HCT116 (cell line): Measurements from ENCODE around the gene TMEM203. TPM values are rescaled to one million over a fixed set of nuclear protein-coding genes. Genes with fewer than 3 reads are reported as not detected.

Experiments
- ATAC-seq: fragments of 200-7000 bp; cut with Tn5 transposase; 2 replicates; pipeline ENCODE4 v1.9.1; 2020; ENCODE audit warnings: mild to moderate bottlenecking, moderate library complexity
- BruUV-seq: library from RNA; stranded (reverse); fragments of 400-500 nt; replicated peaks from 2 replicates; lab custom pipeline; 2021; lab: Mats Ljungman, UMichigan
- CTCF ChIA-PET: fragments of 300-600 bp; sonication (Branson Sonifier 250); formaldehyde crosslinking; loops from one replicate; lab custom pipeline; 2021; ENCODE audit warnings: antibody characterized with exemption; lab: Charles Lee
- POLR2A ChIA-PET: fragments of 300-600, 350-600 bp; sonication (Branson Sonifier 250); formaldehyde crosslinking; loops from one replicate; lab custom pipeline; 2021; ENCODE audit warnings: antibody characterized with exemption; lab: Charles Lee
- RAD21 ChIA-PET, 2 experiments: fragments of 300-600 bp; sonication (Branson Sonifier 250); formaldehyde crosslinking; loops; one replicate each; lab custom pipeline; 2023; ENCODE audit warnings: low total read pairs in 2 of 2; ENCODE audit not compliant: uncharacterized antibody in 2 of 2, unreplicated experiment in 2 of 2, low non-redundant PET in 1 of 2; lab: Charles Lee
- DNase-seq: peaks from one replicate; pipeline ENCODE4 v3.0.0-alpha.2; 2010; ENCODE audit warnings: low read depth, low spot score
- H2AFZ ChIP-seq: fragments of 200-600 bp; shearing (Covaris generic), sonication (generic); 2 replicates; pipeline ENCODE4 v1.6.1; 2017; ENCODE audit warnings: low read depth, mixed run types, mixed read lengths, antibody characterized with exemption, low read length; ENCODE audit not compliant: poor library complexity, severe bottlenecking
- H3K27ac ChIP-seq: 2 replicates; pipeline ENCODE4 v1.5.1; 2012; ENCODE audit warnings: low read depth, low read length
- H3K27me3 ChIP-seq: fragments of 200-600 bp; sonication (generic); 2 replicates; pipeline ENCODE4 v1.6.1; 2016; ENCODE audit warnings: mixed run types, low read length, mixed read lengths; ENCODE audit not compliant: insufficient read depth
- H3K36me3 ChIP-seq, 2 experiments: fragments of 200-500 bp in 1 of 2; fragments of 200-600 bp in 1 of 2; sonication (Bioruptor generic) in 1 of 2; sonication (generic) in 1 of 2; 2 replicates each; pipeline versions ENCODE4 v1.5.1 to v1.6.1; 2014 to 2016; ENCODE audit warnings: low read length in 2 of 2, inconsistent platforms in 1 of 2, mixed read lengths in 1 of 2, mixed run types in 1 of 2; ENCODE audit not compliant: insufficient read depth in 2 of 2, control insufficient read depth in 1 of 2
- H3K4me1 ChIP-seq, 2 experiments: fragments of 200-600 bp in 1 of 2; sonication (generic) in 1 of 2; 2 replicates each; pipeline versions ENCODE4 v1.5.1 to v1.6.1; 2012 to 2017; ENCODE audit warnings: low read length in 2 of 2, inconsistent platforms in 1 of 2, mild to moderate bottlenecking in 1 of 2, mixed read lengths in 1 of 2, mixed run types in 1 of 2, moderate library complexity in 1 of 2; ENCODE audit not compliant: insufficient read depth in 2 of 2, control insufficient read depth in 1 of 2
- H3K4me2 ChIP-seq: fragments of 200-600 bp; sonication (generic); 2 replicates; pipeline ENCODE4 v1.6.1; 2017; ENCODE audit warnings: mixed run types, low read length, mixed read lengths
- H3K4me3 ChIP-seq, 2 experiments: fragments of 200-600 bp in 1 of 2; sonication (generic) in 1 of 2; replicated peaks in 1 of 2; 2 replicates each; pipeline ENCODE4 v1.5.1; 2011 to 2016; ENCODE audit warnings: low read length in 2 of 2, control low read depth in 1 of 2, low read depth in 1 of 2, mild to moderate bottlenecking in 1 of 2, mixed read lengths in 1 of 2, mixed run types in 1 of 2
- H3K79me2 ChIP-seq: fragments of 200-600 bp; sonication (generic); 2 replicates; pipeline ENCODE4 v1.6.1; 2017; ENCODE audit warnings: mild to moderate bottlenecking, mixed run types, low read length, moderate library complexity, mixed read lengths; ENCODE audit not compliant: insufficient read depth
- H3K9ac ChIP-seq: fragments of 200-600 bp; sonication (generic); 2 replicates; pipeline ENCODE4 v1.6.1; 2016; ENCODE audit warnings: low read length, mixed read lengths
- H3K9me2 ChIP-seq: fragments of 200-600 bp; sonication (generic), shearing (Covaris generic); 2 replicates; pipeline ENCODE4 v1.6.1; 2017; ENCODE audit warnings: mixed run types, mild to moderate bottlenecking, moderate library complexity; ENCODE audit not compliant: insufficient read depth
- H3K9me3 ChIP-seq, 2 experiments: fragments of 200-500 bp in 1 of 2; fragments of 200-600 bp in 1 of 2; sonication (Bioruptor generic) in 1 of 2; sonication (generic) in 1 of 2; 2 replicates each; pipeline ENCODE4 v1.6.1; 2014 to 2017; ENCODE audit warnings: low read length in 2 of 2, mixed read lengths in 2 of 2, inconsistent platforms in 1 of 2, low read depth in 1 of 2, mild to moderate bottlenecking in 1 of 2, mixed run types in 1 of 2, moderate library complexity in 1 of 2; ENCODE audit not compliant: control insufficient read depth in 1 of 2, insufficient read depth in 1 of 2
- H4K20me1 ChIP-seq: fragments of 200-600 bp; sonication (generic), shearing (Covaris generic); 2 replicates; pipeline ENCODE4 v1.6.1; 2017; ENCODE audit warnings: mixed run types, mild to moderate bottlenecking, moderate library complexity; ENCODE audit not compliant: insufficient read depth
- ATF3 ChIP-seq: IDR thresholded peaks from 2 replicates; pipeline ENCODE4 v1.6.1; 2012
- CBX3 ChIP-seq: IDR thresholded peaks from 2 replicates; pipeline ENCODE4 v1.6.1; 2012; ENCODE audit warnings: low read depth
- CEBPB ChIP-seq: IDR thresholded peaks from 2 replicates; pipeline ENCODE4 v1.6.1; 2012; ENCODE audit warnings: low read depth
- ELF1 ChIP-seq: IDR thresholded peaks from 2 replicates; pipeline ENCODE4 v1.6.1; 2012; ENCODE audit warnings: low read depth, borderline replicate concordance
- EZH2 ChIP-seq: fragments of 200-600 bp; sonication (generic); IDR thresholded peaks from 2 replicates; pipeline ENCODE4 v1.6.1; 2017; ENCODE audit warnings: antibody characterized with exemption, mixed run types
- FOSL1 ChIP-seq: IDR thresholded peaks from 2 replicates; pipeline ENCODE4 v1.6.1; 2012; ENCODE audit warnings: low read depth
- JUND ChIP-seq: IDR thresholded peaks from 2 replicates; pipeline ENCODE4 v1.6.1; 2012
- POLR2A ChIP-seq: IDR thresholded peaks from 2 replicates; pipeline ENCODE4 v1.7.0; 2011; ENCODE audit warnings: borderline replicate concordance; ENCODE audit not compliant: insufficient read depth, insufficient read length; ENCODE audit errors: extremely low read depth
- POLR2AphosphoS5 ChIP-seq: IDR thresholded peaks from 2 replicates; pipeline ENCODE4 v1.6.1; 2011; ENCODE audit warnings: mild to moderate bottlenecking, low read depth, low read length, moderate library complexity
- RAD21 ChIP-seq: IDR thresholded peaks from 2 replicates; pipeline ENCODE4 v1.6.1; 2012; ENCODE audit warnings: low read depth, mild to moderate bottlenecking
- SP1 ChIP-seq: IDR thresholded peaks from 2 replicates; pipeline ENCODE4 v1.6.1; 2012; ENCODE audit warnings: low read depth
- SRF ChIP-seq: IDR thresholded peaks from 2 replicates; pipeline ENCODE4 v1.6.1; 2012; ENCODE audit warnings: low read depth
- TCF7L2 ChIP-seq: IDR thresholded peaks from 2 replicates; pipeline ENCODE4 v1.7.0; 2011; ENCODE audit warnings: borderline replicate concordance, inconsistent platforms; ENCODE audit not compliant: insufficient read depth, insufficient read length; ENCODE audit errors: extremely low read depth
- ZFX ChIP-seq: fragments of 450-650 bp; IDR thresholded peaks from 2 replicates; pipeline ENCODE4 v1.6.1; 2017
- intact Hi-C: fragments of 100-400 bp; cut with micrococcal nuclease; formaldehyde crosslinking; loops from 2 replicates; pipeline ENCODE4 v1.10.0; 2022
- total RNA-seq: library from RNA; stranded (reverse); gene quantifications from one replicate; pipeline ENCODE4 v1.2.1, GENCODE V29; 2021; ENCODE audit not compliant: unreplicated experiment
- TF ChIP-seq, protein P1 (sequence below), 3 experiments: fragments of 200-600 bp in 1 of 3; sonication (generic) in 1 of 3; IDR thresholded peaks in 2 of 3; conservative IDR thresholded peaks in 1 of 3; 2 replicates each; pipeline ENCODE4 v1.5.1; 2012 to 2017; ENCODE audit warnings: low read depth in 2 of 3, low read length in 2 of 3, antibody characterized with exemption in 1 of 3, borderline replicate concordance in 1 of 3, control low read depth in 1 of 3, mild to moderate bottlenecking in 1 of 3, mixed read lengths in 1 of 3, mixed run types in 1 of 3, moderate library complexity in 1 of 3; ENCODE audit not compliant: insufficient read depth in 1 of 3
- TF ChIP-seq, protein P2 (sequence below): IDR thresholded peaks from 2 replicates; pipeline ENCODE4 v1.6.1; 2012
- TF ChIP-seq, protein P3 (sequence below): IDR thresholded peaks from 2 replicates; pipeline ENCODE4 v1.6.1; 2011; ENCODE audit warnings: mild to moderate bottlenecking, low read length, moderate library complexity; ENCODE audit not compliant: insufficient replicate concordance; ENCODE audit errors: extremely low read depth

The TMEM203 gene
- total RNA-seq, 1 experiment from 2014 or later = 45.0 TPM

DNA sequence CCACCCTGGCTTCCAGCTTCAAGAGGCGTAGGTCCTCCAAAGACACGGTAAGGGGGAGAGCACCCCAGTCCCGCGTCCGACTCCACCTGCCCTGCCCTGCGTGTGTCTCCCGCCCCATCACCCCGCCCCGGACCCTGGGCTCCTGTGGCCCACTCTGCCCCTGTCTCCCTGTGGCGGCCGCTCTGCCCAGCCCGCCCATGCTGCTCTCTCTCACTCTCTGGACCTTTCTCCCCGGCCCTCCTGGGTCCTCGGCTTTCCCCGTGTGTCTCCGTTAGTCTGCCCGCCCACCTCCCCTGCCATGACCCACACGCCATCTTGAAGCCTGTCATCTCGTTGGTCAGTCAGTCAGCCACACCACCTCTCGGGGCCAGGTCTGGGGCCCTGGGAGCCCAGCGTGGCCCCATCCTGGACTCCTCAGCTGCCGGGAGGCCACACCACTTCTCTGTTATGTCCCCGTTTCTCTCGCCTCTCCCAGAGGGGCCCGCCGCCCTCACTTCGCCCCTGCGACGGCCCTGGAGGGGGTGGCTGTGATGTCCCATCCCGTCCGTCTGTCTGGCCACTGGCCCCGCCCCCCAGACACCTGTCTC, 40.1 kb downstream of the TMEM203 start (continued):
- TF ChIP-seq, protein P1, sequence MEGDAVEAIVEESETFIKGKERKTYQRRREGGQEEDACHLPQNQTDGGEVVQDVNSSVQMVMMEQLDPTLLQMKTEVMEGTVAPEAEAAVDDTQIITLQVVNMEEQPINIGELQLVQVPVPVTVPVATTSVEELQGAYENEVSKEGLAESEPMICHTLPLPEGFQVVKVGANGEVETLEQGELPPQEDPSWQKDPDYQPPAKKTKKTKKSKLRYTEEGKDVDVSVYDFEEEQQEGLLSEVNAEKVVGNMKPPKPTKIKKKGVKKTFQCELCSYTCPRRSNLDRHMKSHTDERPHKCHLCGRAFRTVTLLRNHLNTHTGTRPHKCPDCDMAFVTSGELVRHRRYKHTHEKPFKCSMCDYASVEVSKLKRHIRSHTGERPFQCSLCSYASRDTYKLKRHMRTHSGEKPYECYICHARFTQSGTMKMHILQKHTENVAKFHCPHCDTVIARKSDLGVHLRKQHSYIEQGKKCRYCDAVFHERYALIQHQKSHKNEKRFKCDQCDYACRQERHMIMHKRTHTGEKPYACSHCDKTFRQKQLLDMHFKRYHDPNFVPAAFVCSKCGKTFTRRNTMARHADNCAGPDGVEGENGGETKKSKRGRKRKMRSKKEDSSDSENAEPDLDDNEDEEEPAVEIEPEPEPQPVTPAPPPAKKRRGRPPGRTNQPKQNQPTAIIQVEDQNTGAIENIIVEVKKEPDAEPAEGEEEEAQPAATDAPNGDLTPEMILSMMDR (IDR thresholded peaks at IDR 0.05 in 2 of 3, conservative IDR thresholded peaks at IDR 0.05 in 1 of 3; ENCODE audit: borderline replicate concordance in 1 of 3, insufficient read depth in 1 of 3, low read depth in 2 of 3, low read length in 2 of 3) = no peak
- TF ChIP-seq SRF = no peak

- Histone ChIP-seq H4K20me1 (no peaks in the 10 kb centered on the region), H3K27ac (no peak overlapping the region; the same call in 1 of the 2 replicates), H3K9me3 (no peaks in the 10 kb centered on the region), H3K4me1 (peaks cover 11 to 62% of the 10 kb centered on the region in 2 experiments), H3K9me2 (no peaks in the 10 kb centered on the region), H3K79me2 (no peaks in the 10 kb centered on the region), H2AFZ (no peak overlapping the region), H3K4me3 (no peak overlapping the region), H3K9ac (no peak overlapping the region), H3K36me3 (no peaks in the 10 kb centered on the region), H3K4me2 (no peak overlapping the region), H3K27me3 (no peaks in the 10 kb centered on the region)
- POLR2A ChIA-PET = no interaction called here
- no TSS peak for BruUV-seq
- RAD21 ChIA-PET = no interaction called here
- CTCF ChIA-PET = no interaction called here
- intact Hi-C loops = no loop called here
- no peak for DNase-seq
- no peak for ATAC-seq
- TF ChIP-seq ATF3 (no peak), SP1 (no peak), CEBPB (no peak), POLR2A (no peak), ZFX (no peak), ELF1 (no peak), SRF (no peak), TCF7L2 (no peak), CBX3 (no peak), FOSL1 (no peak), EZH2 (no peak), RAD21 (no peak), JUND (no peak), POLR2AphosphoS5 (no peak)
- TF ChIP-seq, protein P1 (IDR thresholded peaks at IDR 0.05 in 2 of 3, conservative IDR thresholded peaks at IDR 0.05 in 1 of 3; ENCODE audit: borderline replicate concordance in 1 of 3, insufficient read depth in 1 of 3, low read depth in 2 of 3, low read length in 2 of 3) = no peak
- TF ChIP-seq, protein P2, sequence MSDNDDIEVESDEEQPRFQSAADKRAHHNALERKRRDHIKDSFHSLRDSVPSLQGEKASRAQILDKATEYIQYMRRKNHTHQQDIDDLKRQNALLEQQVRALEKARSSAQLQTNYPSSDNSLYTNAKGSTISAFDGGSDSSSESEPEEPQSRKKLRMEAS = no peak
- TF ChIP-seq, protein P3, sequence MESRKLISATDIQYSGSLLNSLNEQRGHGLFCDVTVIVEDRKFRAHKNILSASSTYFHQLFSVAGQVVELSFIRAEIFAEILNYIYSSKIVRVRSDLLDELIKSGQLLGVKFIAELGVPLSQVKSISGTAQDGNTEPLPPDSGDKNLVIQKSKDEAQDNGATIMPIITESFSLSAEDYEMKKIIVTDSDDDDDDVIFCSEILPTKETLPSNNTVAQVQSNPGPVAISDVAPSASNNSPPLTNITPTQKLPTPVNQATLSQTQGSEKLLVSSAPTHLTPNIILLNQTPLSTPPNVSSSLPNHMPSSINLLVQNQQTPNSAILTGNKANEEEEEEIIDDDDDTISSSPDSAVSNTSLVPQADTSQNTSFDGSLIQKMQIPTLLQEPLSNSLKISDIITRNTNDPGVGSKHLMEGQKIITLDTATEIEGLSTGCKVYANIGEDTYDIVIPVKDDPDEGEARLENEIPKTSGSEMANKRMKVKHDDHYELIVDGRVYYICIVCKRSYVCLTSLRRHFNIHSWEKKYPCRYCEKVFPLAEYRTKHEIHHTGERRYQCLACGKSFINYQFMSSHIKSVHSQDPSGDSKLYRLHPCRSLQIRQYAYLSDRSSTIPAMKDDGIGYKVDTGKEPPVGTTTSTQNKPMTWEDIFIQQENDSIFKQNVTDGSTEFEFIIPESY = no peak
Measured at GRCh38 chr9:137164370-137165249, 40.8 kb downstream of the TMEM203 start.
